HG03442 (cell line): ENCODE results near the gene MRGPRF.

ENCODE experiments used
- ATAC-seq: cut with Tn5 transposase; IDR thresholded peaks from one replicate; pipeline ENCODE4 v1.9.1; 2021; ENCODE audit warnings: mild to moderate bottlenecking, moderate library complexity; ENCODE audit not compliant: unreplicated experiment

Gene MRGPRF

GRCh38 chr11:68966894-68967780 lies 45.9 kb downstream of the MRGPRF start:
- ATAC-seq: no peak

- ATAC-seq: no peak
These were observed 46.9 kb downstream of the MRGPRF start for GRCh38 chr11:68965901-68966853.

- no peak for ATAC-seq
These were observed 49.3 kb downstream of the MRGPRF start for GRCh38 chr11:68963779-68964178.

GRCh38 chr11:68962527-68963250 lies 50.4 kb downstream of the MRGPRF start:
- ATAC-seq: no peak

- ATAC-seq: no peak
These were observed 51.8 kb downstream of the MRGPRF start for GRCh38 chr11:68961245-68961644.

- no peak for ATAC-seq
These were observed 52.6 kb downstream of the MRGPRF start for GRCh38 chr11:68960294-68961071.

- no peak for ATAC-seq
These were observed 53.4 kb downstream of the MRGPRF start for GRCh38 chr11:68959465-68960293.

- no peak for ATAC-seq
These were observed 54.8 kb downstream of the MRGPRF start for GRCh38 chr11:68958211-68958610.

- ATAC-seq: no peak
These were observed 56.3 kb downstream of the MRGPRF start for GRCh38 chr11:68956547-68957254.

GRCh38 chr11:68956142-68956541 lies 56.9 kb downstream of the MRGPRF start:
- no peak for ATAC-seq

- ATAC-seq: no peak
These were observed 57.5 kb downstream of the MRGPRF start for GRCh38 chr11:68955607-68955958.

GRCh38 chr11:68954836-68955606 lies 58.0 kb downstream of the MRGPRF start:
- ATAC-seq: no peak
